NCI-H1694 (cell line): ENCODE data around the gene DEAF1.
"Not testable (repeated sequence)": the region's sequence is repeated elsewhere in the genome, so short reads cannot be mapped to it uniquely, and the experiment has no call there.

ENCODE experiments used
- DNase-seq: peaks from one replicate; lab custom pipeline; 2025; lab: John Stamatoyannopoulos, UW

The DEAF1 gene

DNA sequence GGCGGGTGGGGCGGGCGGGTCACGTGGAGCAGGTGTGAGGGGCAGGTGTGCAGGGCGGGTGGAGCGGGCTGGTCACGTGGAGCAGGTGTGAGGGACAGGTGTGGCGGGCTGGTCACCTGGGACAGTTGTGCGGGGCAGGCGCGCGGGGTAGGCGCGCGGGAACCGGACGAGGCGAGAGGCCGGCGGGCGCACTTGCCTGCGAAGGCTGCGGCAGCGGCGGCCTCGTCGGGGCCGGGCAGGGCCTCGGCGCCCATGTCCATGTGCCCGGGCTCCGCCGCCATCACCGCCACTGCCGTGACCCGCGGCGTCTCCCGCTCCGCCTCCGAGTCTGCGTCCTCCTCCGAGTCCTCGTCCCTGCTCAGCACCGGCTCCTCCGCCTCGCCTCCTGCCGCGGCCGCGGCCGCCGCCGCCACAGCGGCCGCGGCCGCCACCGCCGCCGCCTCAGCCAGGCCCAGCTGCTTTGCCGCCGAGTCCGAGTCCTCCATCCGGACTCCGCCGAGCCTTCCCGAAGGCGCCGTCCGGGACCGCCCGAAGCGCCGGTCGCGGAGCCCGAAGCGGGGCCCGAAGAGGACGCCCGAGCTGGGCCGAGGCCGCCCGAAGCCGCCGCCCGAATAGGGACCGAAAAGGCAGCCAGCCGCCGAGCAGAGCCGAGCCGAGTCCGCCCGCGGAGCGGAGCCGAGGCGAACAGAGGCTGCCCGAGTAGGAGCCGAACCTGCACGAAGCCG lies at the start of gene DEAF1:
DEAF1 (minus strand) TSS at position 660 of the 725 bp plus-strand sequence; CDS start at position 485, 175 bp downstream.
- peak; percentile 88 for DNase-seq

DNA sequence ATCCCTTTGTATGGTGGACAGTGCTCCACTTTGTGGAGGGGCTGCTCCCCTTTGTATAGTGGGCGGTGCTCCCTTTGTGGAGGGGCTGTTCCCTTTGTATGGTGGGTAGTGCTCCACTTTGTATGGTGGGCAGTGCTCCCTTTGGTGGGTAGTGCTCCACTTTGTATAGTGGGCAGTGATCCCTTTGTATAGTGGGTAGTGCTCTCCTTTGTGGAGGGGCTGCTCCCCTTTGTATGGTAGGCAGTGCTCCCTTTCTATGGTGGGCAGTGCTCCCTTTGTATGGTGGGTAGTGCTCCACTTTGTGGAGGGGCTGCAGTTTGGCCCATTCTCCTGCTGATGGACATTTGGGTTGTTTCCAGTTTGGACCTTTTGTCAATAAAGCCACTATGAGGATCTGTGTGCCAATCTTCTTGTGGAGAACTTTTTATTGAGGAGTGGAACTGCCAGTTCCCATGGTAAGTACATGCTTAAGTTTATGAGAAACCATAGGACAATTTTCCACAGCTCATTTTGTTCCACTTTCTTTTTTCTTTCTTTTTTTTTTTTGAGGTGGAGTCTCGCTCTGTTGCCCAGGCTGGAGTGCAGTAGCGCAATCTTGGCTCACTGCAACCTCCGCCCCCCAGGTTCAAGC lies 47.7 kb upstream of the DEAF1 start:
- DNase-seq: no peak

DNA sequence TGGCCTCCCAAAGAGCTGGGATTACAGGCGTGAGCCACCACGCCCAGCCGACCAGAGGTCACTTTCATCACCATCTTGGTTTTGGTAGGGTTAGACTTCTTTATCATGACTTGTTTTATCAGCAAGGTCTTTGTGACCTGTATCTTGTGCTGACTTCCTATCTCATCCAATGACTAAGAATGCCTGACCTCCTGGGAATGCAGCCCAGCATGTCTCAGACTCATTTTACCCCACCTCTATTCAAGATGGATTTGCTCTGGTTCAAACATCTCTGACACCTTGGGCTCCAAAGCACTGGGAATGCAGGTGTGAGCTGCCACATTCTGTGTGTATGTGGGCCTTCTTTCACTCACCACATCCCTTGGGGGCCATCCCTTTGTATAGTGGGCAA lies 47.1 kb upstream of the DEAF1 start:
- DNase-seq: no peak

DNA sequence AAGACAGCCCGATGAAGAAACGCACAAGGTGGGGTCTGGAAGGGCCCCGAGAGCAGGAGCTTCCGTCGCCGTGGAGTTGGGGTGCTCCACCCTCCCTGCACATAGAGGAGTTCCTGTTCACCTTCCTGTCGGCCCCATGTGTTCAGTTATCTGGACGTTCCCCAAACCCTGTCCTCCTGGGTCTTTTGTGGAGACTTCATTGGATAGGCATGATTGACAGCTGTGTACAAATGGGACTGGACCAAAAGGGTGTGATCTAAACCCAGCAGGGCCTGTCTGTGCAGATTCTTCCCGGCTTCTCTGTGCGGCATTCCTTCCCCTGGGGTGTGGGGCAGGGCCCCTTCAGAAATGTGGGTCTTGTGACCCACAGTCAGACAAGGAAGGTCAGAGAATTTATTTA lies 42.9 kb upstream of the DEAF1 start:
- not testable (repeated sequence) for DNase-seq

DNA sequence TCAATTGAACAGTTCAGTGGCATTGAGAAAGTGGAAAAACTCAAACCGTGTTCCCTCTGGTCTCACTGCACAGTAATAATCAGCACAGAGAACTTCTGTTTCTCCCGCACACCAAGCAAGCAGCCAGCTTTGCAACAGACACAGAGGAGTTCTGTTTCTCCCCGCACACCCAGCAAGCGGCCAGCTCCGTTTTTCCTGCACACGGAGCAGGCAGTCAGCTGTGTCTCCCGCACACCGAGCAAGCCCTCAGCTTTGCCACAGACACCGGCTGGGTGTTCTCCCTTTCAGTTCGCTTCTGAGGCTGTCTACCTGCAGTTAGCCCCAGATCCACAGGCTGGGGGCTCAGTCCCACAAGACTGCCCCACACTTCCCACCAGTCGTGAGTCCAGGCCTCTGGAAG lies 42.3 kb upstream of the DEAF1 start:
- DNase-seq: no peak

GRCh38 chr11:734541-734940 lies 39.5 kb upstream of the DEAF1 start:
- DNase-seq: not testable (repeated sequence)

- DNase-seq: no peak
Observed at GRCh38 chr11:733072-733471, 38.0 kb upstream of the DEAF1 start.

DNA sequence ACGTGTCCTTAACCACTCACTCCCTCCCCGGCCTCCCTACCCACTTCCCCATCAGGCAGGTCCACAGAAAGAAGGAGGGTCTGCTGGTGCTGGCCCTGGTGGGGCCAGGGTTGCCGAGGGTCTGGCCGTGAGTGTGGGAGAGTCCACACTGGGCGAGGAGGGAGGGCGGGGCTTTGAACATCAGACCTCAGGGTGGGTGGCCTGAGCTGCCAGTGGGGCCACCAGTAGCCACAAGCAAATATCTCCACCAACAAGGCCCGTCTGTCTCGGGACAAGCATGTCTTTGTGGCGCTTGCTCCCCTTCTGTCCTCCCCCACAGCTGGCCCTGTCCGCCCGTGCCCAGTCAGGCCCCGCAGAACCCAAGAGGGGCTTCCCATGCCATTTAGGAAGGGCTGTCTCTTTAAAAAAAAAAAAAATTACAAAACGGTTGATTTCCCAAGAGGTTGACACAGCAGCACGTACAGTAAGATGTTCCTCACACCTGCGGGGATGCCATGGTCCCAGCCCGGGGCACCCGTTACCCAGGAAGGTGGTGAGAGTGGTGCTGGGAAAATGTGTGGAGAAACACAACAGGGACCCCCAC lies 34.6 kb upstream of the DEAF1 start:
- no peak for DNase-seq

GRCh38 chr11:728901-729491 lies 34.0 kb upstream of the DEAF1 start:
- DNase-seq: no peak

- peak; percentile 34 for DNase-seq
Observed at GRCh38 chr11:727859-728748, 33.1 kb upstream of the DEAF1 start.

GRCh38 chr11:727281-727701 lies 32.3 kb upstream of the DEAF1 start:
- DNase-seq: no peak

GRCh38 chr11:726278-727220 lies 31.5 kb upstream of the DEAF1 start:
- DNase-seq: no peak

- DNase-seq: no peak
Observed at GRCh38 chr11:725624-726202, 30.7 kb upstream of the DEAF1 start.

- no peak for DNase-seq
Observed at GRCh38 chr11:724778-725386, 29.9 kb upstream of the DEAF1 start.

DNA sequence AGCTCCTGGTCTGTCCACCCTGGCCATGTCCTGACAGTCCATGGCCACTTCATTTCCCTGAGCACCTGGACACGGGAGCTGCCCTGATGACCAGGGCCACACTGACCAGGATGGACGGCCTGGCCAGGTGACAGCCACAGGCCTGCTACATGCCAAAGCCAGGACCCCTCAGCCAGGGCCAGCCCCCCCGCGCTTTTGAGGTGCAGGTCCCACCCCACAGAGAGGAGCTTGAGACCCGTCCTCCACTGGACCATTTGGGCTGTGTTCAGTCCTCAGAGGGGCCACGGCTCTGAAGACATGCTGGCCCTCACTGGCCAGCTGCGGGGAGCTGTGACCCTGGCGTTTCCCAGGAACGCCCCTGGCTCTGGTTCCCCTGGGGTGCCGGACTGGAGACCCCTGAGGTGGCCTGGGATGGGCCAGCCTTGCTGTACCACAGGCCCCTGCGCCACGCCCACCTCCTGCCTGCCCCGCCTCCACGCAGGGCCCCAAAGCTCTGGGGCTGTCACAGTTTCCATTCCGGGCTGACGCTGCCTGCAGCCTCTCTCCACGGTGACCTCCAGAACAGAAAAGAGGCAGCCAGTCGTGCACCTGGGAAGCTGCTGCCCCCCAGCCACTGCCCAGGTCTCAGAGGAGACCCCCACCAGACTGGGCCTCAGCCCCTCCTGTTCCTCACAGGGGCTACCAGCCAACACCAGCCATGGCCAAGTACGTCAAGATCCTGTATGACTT lies 29.2 kb upstream of the DEAF1 start:
- no peak for DNase-seq

DNA sequence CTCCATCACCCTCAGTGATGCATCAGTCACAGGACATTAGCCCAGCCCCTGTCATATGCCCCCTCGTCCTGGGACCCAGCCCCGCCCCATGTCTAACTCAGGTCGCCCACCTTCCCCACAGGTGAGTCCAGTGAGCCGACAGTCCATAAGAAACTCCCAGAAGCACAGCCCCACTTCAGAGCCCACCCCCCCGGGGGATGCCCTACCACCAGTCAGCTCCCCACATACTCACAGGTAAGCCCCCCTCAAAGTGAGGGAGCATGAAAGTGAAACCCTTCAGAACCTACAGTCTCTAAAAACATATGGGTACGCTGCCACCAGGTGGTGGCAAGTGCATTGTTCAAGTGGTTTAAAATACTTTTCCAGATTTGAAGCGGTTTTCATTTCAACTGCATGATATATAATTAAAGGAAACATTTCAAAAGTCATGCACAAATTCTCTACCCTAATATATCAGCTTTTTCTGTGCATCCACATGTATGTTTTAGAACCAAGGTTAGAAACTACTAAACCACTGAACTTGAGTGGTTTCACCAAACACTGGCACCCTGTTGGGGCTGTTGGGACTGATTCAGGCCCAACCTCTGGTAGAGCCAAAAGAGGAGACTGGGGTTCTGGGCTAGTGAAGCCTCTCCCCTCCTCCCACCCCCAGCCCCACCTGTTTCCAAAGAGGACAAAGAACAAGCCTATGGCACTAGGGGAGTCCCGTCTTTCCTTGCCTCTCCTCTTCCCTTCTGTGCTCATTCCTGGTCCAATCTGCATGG lies 28.3 kb upstream of the DEAF1 start:
- DNase-seq: peak; percentile 33

DNA sequence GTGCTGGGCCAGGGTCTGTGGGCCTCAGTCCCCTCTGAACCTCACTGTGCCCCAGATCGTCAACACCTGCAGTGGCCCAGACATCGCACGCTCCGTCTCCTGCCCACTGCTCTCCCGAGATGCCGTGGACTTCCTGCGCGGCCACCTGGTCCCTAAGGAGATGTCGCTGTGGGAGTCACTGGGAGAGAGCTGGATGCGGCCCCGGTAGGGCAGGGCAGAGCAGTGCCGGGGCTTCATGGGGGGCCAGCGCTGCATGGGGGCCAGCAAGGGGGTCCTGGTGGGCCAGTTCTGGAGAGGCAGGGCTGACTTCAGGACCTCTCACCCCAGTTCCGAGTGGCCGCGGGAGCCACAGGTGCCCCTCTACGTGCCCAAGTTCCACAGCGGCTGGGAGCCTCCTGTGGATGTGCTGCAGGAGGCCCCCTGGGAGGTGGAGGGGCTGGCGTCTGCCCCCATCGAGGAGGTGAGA lies 27.4 kb upstream of the DEAF1 start:
- no peak for DNase-seq

DNA sequence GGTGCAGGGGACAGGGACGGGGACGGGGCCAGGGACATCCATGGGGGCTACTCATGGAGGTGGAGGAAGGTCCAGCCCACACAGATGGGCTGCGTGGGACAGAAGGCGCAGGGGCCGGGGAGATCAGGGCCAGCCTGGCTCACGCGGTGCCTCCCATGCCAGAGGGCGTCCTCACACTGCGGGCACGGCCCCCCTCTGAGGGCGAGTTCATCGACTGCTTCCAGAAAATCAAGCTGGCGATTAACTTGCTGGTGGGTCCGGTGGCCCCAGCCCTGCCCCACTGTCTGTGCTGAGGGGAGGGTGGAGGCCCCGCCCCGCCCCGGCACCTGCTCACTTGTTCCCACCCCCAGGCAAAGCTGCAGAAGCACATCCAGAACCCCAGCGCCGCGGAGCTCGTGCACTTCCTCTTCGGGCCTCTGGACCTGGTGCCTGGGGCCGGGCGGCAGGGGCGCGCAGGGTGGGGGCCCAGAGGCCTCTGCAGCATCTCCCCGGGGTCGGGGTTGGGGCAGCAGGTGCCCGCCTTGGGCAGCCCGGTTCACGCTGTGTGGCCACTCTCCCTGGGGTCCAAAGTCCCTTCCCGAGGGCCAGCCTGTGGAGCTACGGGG lies 26.8 kb upstream of the DEAF1 start:
- DNase-seq: no peak
